A549 (cell line): ENCODE measurements around the gene EXOSC5. TPM values are rescaled to one million over a fixed set of nuclear protein-coding genes. Genes with fewer than 3 reads are reported as not detected.
A peak's percentile ranks its signal among the peaks of the same experiment; 100 is the strongest.

Experiments
- ATOH8 ChIP-seq: fragments of 250-450 bp; sonication (Bioruptor Pico); IDR thresholded peaks from 2 replicates; pipeline ENCODE4 v1.5.0; 2020; ENCODE audit warnings: low read depth, mild to moderate bottlenecking, moderate library complexity
- BCL3 ChIP-seq: fragments of >200 bp; sonication (Bioruptor Twin); formaldehyde crosslinking; IDR thresholded peaks from 3 replicates; pipeline ENCODE4 v1.6.1; 2016
- CHD2 ChIP-seq: fragments of 150-350 bp; IDR thresholded peaks from 2 replicates; pipeline ENCODE4 v1.6.1; 2014; ENCODE audit warnings: low read length; ENCODE audit not compliant: partially characterized antibody
- CHD4 ChIP-seq: fragments of 200-600 bp; sonication (generic); IDR thresholded peaks from 2 replicates; pipeline ENCODE4 v1.6.1; 2016; ENCODE audit warnings: antibody characterized with exemption, mild to moderate bottlenecking, borderline replicate concordance
- CTCF ChIP-seq: fragments of >200 bp; sonication (Bioruptor Twin); formaldehyde crosslinking; IDR thresholded peaks from 3 replicates; pipeline ENCODE4 v1.5.1; 2016
- EP300 ChIP-seq, 2 experiments: fragments of >200 bp; sonication (Bioruptor Twin); formaldehyde crosslinking; IDR thresholded peaks; 2 replicates in 1 of 2; 3 replicates in 1 of 2; pipeline ENCODE4 v1.6.1; 2016 to 2017
- FOXS1 ChIP-seq: fragments of 250-450 bp; sonication (Bioruptor Pico); IDR thresholded peaks from 2 replicates; pipeline ENCODE4 v1.5.0; 2020; ENCODE audit warnings: mild to moderate bottlenecking, moderate library complexity
- HDAC2 ChIP-seq: fragments of 200-600 bp; sonication (generic); IDR thresholded peaks from 2 replicates; pipeline ENCODE4 v1.6.1; 2016
- HEYL ChIP-seq: fragments of 250-450 bp; sonication (Bioruptor Pico); IDR thresholded peaks from 2 replicates; pipeline ENCODE4 v1.8.0; 2021; ENCODE audit warnings: mild to moderate bottlenecking, moderate library complexity
- HOXB13 ChIP-seq: fragments of 250-450 bp; sonication (Bioruptor Pico); IDR thresholded peaks from 2 replicates; pipeline ENCODE4 v1.5.0; 2020; ENCODE audit warnings: low read depth, mild to moderate bottlenecking, moderate library complexity
- MAZ ChIP-seq: fragments of 150-350 bp; IDR thresholded peaks from 2 replicates; pipeline ENCODE4 v1.6.1; 2014; ENCODE audit warnings: antibody characterized with exemption, low read depth, low read length, borderline replicate concordance
- POLR2A ChIP-seq: IDR thresholded peaks from 2 replicates; pipeline ENCODE4 v1.6.1; 2012; ENCODE audit warnings: mild to moderate bottlenecking, low read length
- RARB ChIP-seq: fragments of 250-450 bp; sonication (Bioruptor Pico); IDR thresholded peaks from 2 replicates; pipeline ENCODE4 v1.8.0; 2021; ENCODE audit warnings: mild to moderate bottlenecking, moderate library complexity
- REST ChIP-seq: fragments of 200-600 bp; sonication (generic); IDR thresholded peaks from 2 replicates; pipeline ENCODE4 v1.6.1; 2016; ENCODE audit warnings: antibody characterized with exemption, mild to moderate bottlenecking, moderate library complexity
- RFX5 ChIP-seq: fragments of 450-650 bp; IDR thresholded peaks from 2 replicates; pipeline ENCODE4 v1.7.1; 2014; ENCODE audit warnings: antibody characterized with exemption, mild to moderate bottlenecking, moderate library complexity
- RNF2 ChIP-seq: fragments of 200-600 bp; sonication (generic); IDR thresholded peaks from 2 replicates; pipeline ENCODE4 v1.6.1; 2016; ENCODE audit warnings: low read depth, mild to moderate bottlenecking, antibody characterized with exemption, moderate library complexity, borderline replicate concordance
- TFCP2L1 ChIP-seq: fragments of 250-450 bp; sonication (Bioruptor Pico); IDR thresholded peaks from 2 replicates; pipeline ENCODE4 v1.5.0; 2021; ENCODE audit warnings: mild to moderate bottlenecking
- ZC3H11A ChIP-seq: fragments of 450-650 bp; IDR thresholded peaks from 2 replicates; pipeline ENCODE4 v1.6.1; 2014; ENCODE audit warnings: antibody characterized with exemption, mild to moderate bottlenecking
- ZNF302 ChIP-seq: fragments of 250-450 bp; sonication (Bioruptor Pico); IDR thresholded peaks from 2 replicates; pipeline ENCODE4 v1.9.0; 2021; ENCODE audit warnings: inconsistent platforms, mild to moderate bottlenecking, moderate library complexity
- polyA plus RNA-seq, 4 experiments: library from polyadenylated mRNA; depleted of rRNA in 3 of 4; stranded (reverse); fragments of >200 nt; fragmentation: RNase III in 1 of 4; extraction: RNeasy Plus Mini Kit Qiagen cat#74134 plus additional on column Dnase treatment in 1 of 4; gene quantifications; 2 replicates in 3 of 4; 3 replicates in 1 of 4; pipeline ENCODE4 v1.2.3, GENCODE V29; 2011 to 2017
- TF ChIP-seq, protein P1 (sequence below): IDR thresholded peaks from 2 replicates; pipeline ENCODE4 v1.6.1; 2012; ENCODE audit warnings: low read depth, borderline replicate concordance

Gene EXOSC5
- polyA plus RNA-seq, 2 of the 4 experiments (the other 2 are of a cell fraction), result 63.7 to 109 TPM

DNA sequence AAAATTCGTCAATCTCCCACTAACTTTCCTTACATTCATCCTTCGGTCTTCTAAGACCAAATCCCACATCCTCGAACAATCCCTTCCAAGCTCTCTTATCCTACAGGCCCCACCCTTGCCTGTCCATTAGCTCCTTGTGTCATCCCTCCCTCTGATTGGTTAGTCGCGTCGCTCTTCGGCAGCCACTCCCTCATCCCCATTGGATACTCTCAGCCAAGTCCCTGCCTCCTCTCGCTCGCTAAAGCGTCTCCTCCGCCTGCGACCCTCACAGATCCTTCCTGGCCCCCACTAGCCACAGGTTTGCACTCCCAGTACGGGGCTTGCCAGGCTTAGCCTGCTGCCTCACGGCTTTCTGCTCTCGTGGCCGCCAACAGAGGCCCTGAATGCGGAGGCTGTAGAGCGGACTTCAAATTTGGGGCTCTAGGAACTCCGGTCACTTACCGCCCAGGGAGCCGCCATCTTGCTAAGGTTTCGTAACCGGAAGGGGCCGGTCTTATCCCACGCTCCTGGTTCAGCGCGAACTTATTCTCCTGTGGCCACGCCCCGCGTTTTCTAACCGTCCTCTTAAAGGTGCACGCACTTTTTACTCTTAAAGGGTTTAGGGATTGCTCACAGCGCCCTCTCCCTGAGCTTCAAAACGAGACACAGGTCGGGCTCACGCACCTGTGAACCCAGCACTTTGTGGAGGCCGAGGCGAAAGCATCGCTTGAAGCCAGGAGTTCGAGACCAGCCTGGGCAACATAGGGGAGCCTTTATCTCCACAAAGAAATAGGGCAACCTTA, 42.5 kb upstream of the EXOSC5 start, which contains the start of gene DMAC2 (continued):
- no peak for TF ChIP-seq RNF2
- TF ChIP-seq, protein P1, sequence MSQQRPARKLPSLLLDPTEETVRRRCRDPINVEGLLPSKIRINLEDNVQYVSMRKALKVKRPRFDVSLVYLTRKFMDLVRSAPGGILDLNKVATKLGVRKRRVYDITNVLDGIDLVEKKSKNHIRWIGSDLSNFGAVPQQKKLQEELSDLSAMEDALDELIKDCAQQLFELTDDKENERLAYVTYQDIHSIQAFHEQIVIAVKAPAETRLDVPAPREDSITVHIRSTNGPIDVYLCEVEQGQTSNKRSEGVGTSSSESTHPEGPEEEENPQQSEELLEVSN, result peak; percentile 68; the same call in 1 of the 2 replicates
- TF ChIP-seq POLR2A, result peak; percentile 80
- peak; percentile 74; the same call in 1 of the 2 replicates for TF ChIP-seq TFCP2L1
- no peak for TF ChIP-seq REST
- no peak for TF ChIP-seq HEYL
- no peak for TF ChIP-seq ZC3H11A
- TF ChIP-seq RFX5, result peak; percentile 82
- TF ChIP-seq HDAC2, result peak; percentile 97
- TF ChIP-seq CHD4, result no peak
- no peak for TF ChIP-seq FOXS1 (CRISPR knock-in tag)
- TF ChIP-seq ATOH8, result no peak
- no peak for TF ChIP-seq MAZ
- TF ChIP-seq RARB (CRISPR knock-in tag), result 0 out of 2 replicates have a peak, but pooled peaks have one; percentile 12
- no peak for TF ChIP-seq HOXB13 (CRISPR knock-in tag)
- no peak for TF ChIP-seq CHD2
- peak; percentile 99 for TF ChIP-seq BCL3
- peak; percentile 85 for TF ChIP-seq CTCF
- no peak for TF ChIP-seq ZNF302 (CRISPR knock-in tag)
- TF ChIP-seq EP300 (IDR thresholded peaks at IDR 0.05), result no peak; a peak in 1 of 5 replicates
